ENCODE results near the gene ANKUB1.

The ANKUB1 gene

DNA sequence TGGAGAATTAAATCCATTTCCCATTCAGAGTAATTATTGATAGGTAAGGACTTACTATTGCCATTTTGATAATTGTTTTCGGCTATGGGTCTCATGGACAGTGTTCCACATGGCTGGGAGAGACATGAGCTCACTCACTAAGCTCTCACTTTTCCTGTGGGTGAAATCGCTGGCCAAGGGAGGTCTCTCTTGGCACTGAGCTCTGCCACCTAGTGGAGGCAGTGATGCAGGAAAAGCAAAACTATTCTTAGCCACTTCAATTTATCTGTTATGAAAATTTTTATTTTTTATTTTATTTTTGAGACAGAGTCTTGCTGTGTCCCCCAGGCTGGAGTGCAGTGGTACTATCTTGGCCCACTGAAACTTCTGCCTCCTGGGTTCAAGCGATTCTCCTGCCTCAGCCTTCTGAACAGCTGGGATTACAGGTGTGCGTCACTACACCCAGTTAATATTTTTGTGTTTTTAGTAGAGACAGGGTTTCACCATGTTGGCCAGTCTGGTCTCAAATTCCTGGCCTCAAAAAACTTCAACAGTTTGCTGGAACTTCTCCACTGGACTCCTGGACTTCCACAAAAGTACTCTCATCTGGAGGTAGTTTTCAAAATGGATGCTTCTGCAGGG lies 16.0 kb upstream of the ANKUB1 start:
- DNase-seq (ENCODE audit: low read depth): peak; percentile 51

DNA sequence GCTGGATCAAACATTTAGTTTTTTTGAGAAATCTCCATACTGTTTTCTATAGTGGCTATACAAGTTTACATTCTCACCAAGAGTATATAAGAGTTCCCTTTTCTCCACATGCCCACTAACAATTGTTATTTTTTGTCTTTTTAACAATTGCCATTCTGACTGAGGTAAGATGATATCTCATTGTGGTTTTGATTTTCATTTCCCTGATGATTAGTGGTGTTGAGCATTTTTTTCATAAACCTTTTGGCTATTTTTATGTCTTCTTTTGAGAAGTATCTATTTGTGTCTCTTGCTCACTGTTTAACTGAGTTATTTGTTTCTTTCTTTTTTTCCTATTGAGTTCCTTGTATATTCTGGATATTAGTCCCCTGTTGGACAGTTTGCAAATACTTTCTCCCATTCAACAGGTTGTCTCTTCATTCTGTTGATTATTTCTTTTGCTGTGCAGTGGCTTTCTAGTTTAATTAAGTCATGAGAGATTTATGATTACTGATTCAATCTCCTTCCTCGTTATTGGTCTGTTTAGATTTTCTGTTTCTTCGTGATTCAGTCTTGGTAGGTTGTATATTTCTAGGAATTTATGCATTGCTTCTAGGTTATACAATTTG lies 13.9 kb upstream of the ANKUB1 start:
- DNase-seq (ENCODE audit: low read depth): no peak

DNA sequence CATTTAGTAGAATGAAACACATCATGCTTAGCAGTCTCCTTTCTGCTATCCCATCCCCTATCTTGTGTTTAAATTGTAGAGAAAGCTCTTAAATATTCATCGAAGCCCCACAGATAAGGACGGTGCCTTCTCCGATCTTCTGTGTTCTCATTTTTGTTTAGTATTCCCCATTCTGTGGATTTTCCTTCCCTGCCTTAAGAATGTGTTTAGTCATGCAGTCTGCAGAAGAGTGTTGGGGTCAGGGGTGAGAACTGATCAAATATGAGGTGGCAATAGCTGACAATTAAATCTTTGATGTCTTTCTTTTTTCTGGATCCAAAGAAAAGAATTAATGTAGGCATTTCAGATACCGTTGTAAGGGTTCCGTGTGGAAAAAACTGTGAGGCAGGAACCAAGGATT lies 9.3 kb upstream of the ANKUB1 start:
- DNase-seq (ENCODE audit: low read depth): no peak

DNA sequence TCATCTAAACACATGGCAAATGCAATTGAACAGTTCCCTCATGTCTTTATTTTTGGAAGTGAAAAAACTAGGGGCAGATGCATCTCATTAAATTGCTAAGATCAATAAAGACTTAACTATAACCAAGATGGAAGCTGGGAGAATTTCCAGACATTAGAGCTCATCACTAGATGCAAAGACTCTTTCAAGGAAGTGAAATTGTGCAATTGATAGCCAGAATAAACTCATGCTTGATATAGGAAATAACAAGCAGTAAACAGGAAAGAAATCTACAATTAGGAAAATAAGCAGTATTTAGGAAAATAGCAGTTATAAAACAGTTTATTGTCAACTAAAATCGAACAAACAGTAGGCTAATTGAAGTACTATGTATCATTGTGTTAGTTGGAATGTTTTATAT lies 8.8 kb upstream of the ANKUB1 start:
- no peak for DNase-seq (ENCODE audit: low read depth)

DNA sequence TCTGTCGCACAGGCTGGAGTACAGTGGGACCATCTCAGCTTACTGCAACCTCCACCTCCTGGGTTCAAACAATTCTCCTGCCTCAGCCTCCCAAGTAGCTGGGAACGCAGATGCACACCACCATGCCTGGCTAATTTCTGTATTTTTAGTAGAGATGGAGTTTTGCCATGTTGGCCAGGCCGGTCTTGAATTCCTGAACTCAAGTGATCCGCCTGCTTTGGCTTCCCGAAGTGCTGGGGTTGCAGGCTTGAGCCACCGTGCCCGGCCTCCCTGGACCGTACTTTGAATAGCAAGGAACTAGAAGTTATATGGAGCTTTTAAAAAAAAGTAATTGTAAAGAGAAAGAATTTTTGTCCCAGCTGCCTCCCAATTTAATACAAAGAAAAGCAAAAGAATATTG lies 8.3 kb upstream of the ANKUB1 start:
- no peak for DNase-seq (ENCODE audit: low read depth)

DNA sequence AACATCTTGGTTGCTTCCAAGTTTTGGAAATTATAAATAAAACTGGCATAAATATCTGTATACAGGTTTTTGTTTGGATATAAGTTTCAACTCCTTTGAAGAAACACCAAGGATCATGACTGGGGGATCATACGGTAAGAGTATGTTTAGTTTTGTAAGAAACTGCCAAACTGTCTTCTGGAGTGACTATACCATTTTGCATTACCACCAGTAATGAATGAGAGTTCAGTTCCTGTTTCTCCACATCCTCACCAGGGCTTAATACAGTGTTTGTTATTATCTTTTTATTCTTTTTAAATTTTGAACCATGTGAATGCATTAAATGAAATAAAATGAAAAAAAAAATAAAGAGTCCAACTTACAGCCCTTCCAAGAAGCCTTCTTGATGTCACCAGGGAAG lies 3.7 kb upstream of the ANKUB1 start:
- no peak for DNase-seq (ENCODE audit: low read depth)

DNA sequence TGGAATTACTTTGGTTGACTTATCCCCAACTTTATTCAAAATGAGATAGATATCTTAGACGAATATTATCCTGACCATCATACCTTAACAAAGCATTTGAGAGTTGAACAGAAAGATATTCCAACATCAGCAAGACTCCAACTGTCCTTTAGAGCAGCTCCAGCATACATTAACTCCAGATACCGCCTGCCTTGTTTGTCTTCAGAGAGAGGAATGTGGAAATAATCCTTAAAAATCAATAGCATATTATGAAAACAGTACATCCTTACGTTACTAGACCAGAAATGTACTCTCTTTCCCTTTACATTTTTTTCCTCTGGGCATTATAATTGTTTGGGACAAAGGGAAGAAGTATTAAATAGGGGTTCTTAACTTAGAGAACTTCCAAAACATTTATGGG lies 1.7 kb downstream of the ANKUB1 start:
- no peak for DNase-seq (ENCODE audit: low read depth)

DNA sequence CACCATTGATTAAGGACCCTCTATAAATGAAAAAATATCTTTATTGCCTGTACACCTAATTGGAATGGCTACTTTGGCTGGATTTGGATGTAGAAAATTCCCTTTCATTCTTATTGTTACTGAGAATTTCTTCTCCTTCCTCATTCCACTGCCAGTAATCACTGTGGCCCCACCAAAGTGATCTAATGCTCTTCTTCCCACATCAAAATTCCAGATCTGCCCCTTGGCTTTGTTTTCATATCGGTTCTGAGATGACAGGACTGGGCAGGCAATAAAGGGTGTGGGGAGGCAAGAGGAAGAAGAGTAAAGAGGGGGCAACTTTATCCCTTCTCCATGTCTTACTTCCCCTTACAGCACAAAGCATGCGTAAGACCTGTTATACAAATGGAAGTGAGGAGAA lies 2.1 kb downstream of the ANKUB1 start:
- no peak for DNase-seq (ENCODE audit: low read depth)

DNA sequence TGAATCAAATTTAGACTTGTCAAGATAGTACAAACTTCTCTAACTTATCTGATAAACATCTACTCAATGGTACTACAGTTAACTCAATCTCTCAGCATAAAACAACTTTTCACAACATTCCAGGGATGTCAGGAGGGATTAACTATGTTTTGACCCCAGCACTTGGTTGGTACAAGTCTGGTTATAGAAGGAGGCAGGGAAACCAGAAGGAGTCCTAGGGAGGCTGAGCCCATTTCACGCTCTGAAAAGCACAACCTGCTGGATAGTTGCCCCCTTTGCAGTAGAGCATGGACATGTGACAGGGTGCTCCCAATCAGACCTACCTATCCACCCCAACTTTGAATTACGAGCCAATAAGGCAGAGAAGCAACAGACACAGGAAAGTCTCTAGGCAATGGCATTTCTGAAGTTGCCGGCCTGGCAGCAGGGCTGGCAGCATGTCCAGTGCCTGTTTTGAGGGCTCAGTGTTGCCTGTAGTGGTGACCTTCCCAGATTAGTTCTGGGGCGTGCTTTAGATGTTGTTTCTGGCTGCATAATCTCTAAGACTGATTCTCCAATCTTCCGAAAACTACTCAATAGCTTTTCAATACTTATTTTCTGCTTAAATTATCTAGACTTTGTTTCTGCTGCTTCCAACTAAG lies 8.2 kb downstream of the ANKUB1 start:
- no peak for DNase-seq (ENCODE audit: low read depth)

DNA sequence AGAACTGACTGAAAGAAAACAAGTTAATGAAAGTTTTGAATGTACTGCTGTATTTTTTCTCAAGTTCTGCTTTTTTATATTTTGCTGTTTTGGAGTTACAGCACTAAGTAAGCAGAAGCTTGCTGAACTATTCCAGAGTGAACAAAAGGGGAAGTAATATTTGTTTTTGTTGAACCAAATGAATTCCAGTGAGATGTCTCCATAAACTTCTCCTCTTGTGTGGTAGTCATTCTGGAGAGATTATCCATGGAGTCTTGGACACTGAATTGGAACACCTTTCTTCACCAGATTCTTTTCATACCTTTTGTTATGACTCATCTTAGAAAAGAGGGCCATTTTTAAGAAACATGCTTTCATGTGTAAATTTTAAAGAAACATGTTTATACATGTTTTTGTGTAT lies 8.8 kb downstream of the ANKUB1 start:
- peak; percentile 72 for DNase-seq (ENCODE audit: low read depth)

DNA sequence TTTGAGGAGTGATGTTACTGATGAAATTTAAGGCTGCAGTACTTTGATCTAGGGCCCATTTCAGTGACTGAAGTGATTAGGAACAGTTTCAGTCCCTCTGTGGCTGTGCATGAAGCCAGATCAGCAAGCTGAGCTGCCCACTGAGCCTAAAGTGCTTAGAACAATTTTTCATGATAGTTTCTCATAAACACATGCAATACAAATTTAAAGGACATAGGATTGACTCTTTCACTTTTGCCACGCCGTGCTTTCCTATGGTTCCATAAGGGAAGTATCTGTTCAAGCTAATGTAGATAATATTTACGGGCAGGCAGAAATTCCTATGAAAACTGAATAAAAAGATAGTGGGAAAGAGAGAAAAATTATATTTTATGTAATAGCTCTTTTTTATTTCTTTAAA lies 10.6 kb downstream of the ANKUB1 start:
- no peak for DNase-seq (ENCODE audit: low read depth)

DNA sequence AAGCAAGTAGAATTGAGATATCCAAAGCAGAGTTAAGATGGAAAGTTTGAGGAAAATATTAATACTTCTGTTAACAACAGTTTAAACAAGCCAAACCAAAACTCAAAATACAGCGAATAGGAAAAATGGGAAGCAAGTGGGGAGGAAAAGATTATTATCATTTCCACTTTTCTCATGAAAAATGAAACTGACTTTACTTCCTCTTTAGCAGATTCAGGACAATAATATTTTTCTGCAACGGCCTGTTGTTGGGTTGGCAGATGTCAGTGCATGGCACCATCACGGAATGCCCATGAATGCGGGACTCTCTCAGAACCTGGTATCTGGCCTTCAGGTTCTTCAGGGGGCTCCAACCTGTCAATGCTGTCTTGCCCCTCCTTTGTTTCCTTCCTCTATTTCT lies 11.1 kb downstream of the ANKUB1 start:
- no peak for DNase-seq (ENCODE audit: low read depth)

DNA sequence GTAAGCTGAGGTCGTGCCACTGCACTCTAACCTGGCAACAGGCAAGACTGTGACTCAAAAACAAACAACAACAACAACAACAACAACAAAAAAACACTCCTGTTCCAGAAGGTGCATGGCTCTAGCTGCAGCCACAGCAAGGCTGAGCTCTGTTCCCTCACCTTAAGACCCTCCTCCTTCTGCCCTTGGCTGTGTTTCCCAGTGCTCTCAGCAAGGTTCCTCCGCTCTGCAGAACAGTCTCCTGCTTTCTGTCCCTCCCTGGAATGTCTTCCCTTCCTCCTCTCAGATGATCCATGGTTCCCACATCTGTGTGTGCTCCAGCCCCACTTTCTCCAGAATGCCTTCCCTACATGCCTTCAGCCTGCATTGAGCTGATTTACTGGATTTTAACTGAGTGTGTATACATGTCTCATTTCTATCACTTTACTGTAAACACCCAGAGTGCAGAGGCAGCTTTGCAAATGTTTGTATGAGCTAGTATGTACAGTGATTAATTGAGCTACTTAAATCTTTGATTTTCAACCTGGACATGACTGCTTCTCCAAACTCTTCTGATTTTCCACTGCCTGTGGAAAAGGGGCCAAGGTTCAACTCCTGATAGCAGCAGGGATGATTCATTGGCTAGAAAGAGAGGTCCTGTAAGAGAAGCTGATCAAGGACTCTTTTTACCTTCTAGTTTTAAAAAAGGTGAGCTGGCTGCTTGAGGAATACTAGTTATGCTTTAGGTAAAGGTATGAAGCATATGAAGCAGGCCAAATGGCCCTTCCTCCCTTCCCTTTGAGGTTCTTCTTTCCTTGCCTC lies 14.7 kb downstream of the ANKUB1 start:
- no peak for DNase-seq (ENCODE audit: low read depth)

DNA sequence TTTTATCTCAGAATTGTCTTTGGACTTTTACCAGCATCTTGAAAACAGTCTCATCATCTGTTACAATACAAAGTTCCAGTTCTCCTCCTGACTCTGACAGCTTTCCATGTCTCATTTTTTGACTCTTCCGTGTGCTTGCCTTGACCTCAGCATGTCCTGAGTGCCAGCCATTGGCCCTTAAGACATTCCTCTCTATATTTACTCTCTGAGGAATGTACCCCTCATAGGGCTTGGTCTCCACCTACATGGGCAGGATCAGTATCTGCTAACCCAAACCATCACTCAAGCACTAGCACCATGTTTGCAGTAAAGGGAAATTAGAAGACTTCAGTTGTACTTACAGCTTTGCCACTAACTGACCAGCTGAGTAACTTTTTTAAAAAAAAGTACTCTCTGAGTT lies 16.2 kb downstream of the ANKUB1 start:
- no peak for DNase-seq (ENCODE audit: low read depth)

DNA sequence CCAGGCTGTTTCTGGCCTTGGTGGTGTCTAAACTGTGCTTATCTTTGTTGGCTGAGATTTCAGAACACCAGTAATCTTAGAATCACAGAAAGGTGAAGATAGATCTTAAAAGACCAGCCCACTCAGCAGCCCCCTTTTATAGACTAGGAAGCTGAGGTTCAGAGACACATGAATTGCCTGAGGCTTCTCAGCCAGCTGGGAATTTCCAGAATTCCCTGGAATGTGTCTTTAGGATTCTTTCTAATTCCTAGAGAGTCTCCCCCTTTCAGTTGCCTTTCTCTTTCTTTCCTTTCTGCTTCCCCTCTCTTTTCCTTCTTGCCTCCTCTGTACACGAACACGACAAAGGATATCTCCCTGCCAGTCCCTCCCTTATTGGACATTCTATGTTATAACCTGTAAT lies 19.5 kb downstream of the ANKUB1 start:
- DNase-seq (ENCODE audit: low read depth): no peak

DNA sequence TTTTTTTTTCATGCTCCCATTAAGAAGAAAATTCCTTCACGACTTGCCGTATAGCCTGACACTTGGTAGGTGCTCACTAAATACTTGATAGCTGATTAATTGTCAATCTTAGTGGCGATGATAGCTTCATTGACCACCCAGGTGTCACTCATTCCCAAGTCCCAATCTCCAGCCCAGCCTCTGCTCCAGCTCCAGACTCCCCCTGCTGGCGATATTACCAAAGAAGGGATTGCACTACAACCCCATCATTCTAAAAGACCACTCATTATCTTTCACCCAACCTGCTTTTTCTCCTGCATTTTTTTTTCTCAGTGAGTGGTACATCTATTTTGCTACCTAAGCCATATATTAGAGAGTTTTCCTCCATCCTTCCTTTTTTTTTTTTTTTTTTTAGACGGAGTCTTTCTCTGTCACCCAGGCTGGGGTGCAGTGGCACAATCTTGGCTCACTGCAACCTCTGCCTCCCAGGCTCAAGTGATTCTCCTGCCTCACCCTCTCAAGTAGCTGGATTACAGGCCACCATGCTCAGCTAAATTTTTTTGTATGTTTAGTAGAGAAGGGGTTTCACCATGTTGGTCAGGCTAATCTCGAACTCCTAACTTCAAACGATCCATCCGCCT lies 20.6 kb downstream of the ANKUB1 start:
- DNase-seq (ENCODE audit: low read depth): no peak

DNA sequence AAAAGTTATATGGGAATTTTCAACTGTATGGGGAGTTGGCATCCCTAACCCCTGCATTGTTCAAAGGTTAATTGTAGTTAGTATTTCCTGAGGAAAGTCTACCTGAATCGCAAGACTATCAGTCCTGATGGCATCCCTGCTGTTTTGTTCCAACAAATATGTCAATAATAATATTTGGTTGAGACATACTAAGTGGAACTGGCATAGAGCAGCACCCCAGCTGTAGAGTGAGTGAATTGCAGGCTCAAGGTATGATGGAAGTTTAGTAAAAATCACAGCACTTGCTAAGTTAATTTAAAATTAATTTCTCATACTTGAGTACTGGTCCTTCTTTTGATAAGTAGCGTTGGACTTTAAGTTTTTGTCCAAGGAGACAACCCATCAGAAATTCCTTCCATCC lies 22.1 kb downstream of the ANKUB1 start:
- DNase-seq (ENCODE audit: low read depth): no peak

DNA sequence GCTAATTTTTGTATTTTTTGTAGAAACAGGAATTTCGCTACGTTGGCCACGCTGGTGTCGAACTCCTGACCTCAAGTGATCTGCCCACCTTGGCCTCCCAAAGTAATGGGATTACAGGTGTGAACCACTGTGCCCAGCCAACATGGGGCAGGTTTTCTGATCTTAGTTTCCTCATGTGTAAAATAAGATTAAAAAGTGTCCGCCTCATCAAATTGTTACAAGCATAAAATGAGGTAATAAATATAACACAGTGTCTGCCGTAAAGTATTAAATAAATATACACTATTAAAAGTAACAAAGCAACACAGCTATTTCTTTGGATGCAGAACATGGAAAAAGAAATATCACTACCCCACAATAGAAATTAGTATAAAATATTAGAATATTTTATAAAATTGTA lies 23.6 kb downstream of the ANKUB1 start:
- DNase-seq (ENCODE audit: low read depth): no peak

DNA sequence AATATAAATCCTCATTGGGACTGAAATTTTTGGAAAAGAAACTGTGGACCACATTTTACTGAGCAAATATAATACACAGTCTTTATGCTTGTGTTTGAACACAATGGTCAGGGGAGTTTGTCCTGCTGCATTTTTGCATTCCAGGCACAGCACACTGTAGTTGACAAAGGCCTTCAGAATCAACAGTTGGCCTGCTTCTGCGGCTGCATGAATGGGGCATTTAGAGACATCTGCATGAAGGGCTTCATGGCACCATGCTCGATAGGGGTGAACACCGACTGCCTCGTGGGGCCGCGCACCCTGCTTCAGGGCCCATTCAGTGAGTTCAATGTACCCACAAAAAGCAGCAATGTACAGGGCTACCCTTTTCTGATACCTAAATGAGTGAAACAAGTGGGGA lies 24.6 kb downstream of the ANKUB1 start:
- DNase-seq (ENCODE audit: low read depth): no peak

DNA sequence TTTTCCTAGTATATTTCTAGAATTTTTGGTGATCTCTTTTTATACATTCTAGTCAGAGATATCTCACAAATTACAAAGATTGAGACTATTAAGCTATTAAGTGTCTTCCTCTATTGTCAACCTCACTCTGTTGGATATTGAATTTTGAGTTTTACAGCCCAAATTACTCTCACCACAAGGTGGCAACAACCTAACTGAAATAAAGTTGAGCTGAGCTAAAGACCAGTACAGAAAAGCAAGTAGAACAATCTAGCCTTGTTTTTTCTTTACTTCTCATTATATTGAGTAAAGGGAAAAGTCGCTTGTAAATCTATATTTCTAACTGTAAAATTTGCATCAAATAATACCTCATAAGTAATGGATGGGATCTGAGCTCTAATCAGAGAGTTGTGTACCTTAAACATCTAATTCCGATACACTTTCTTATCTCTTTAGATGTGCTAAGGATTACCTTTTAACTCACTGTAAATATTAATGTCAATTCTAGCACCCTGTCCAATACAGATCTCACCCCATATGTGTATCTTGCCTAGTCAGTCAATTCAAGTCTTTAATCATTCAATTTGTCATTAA lies 26.5 kb downstream of the ANKUB1 start:
- no peak for DNase-seq (ENCODE audit: low read depth)

DNA sequence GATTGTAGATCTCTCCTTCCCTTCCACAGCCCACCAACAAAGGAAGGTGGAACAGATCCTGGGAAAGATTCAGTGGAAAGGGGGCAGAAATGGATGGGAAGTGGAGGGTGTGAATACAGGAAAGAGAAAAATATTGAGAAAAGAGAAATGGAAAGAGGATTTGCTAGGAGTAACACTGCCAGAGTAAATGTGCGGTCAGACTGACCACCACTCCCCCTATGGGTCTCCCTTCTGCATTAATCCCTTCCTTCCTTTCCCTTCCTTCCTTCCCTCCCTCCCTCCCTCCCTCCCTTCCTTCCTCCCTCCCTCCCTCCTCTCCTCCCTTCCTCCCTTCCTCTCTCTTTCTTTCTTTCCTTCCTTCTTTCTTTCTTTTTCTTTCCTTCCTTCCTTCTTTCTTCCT lies 28.1 kb downstream of the ANKUB1 start:
- no peak for DNase-seq (ENCODE audit: low read depth)

DNA sequence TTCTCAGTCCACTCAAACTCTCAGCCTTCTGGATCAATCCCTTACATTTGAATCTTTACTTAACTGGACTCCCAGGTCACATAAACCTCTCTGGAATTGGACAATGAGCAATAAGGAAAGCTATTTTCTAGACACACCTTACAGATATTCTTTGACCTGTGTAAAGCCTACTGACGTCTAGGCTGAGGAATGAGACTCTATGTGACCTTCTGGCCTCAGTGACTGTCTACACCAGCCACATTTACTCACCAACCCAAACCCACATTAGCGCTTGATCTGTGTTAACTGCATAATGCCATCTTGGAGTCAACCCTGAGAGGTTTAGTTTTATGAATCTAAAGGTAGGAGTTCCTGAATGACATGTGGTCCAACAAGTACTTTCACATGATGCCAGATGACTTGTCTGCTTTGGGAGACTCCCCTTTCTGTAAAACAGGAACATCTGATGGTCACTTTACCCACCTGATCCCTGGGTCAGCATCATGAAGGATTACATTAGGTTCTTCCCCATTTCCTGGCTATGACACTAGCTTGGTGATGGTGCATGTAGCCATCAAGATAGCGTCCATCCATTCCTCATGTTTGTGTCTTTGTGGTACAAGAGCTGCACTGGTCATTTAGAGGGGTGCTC lies 28.7 kb downstream of the ANKUB1 start:
- no peak for DNase-seq (ENCODE audit: low read depth)
